AML-193 (cell line): Measurements from ENCODE around the gene GRM2.

Experiments
- DNase-seq, 2 experiments: peaks; one replicate each; lab custom pipeline; 2025; lab: John Stamatoyannopoulos, UW

GRM2 gene

GRCh38 chr3:51706788-51707731 is at the start of gene GRM2:
GRM2 (plus strand) TSS chr3:51707068; CDS start chr3:51708984, 1,916 bp downstream.
- no peak for DNase-seq

GRCh38 chr3:51657234-51657633 is 49.6 kb upstream of the GRM2 start:
- DNase-seq: peak; percentile 76 to 84

- DNase-seq: no peak
Observed at GRCh38 chr3:51659942-51660341, 46.9 kb upstream of the GRM2 start.

- DNase-seq: no peak
Observed at GRCh38 chr3:51662456-51662855, 44.4 kb upstream of the GRM2 start.

- no peak for DNase-seq
Observed at GRCh38 chr3:51668756-51669155, 38.1 kb upstream of the GRM2 start.

GRCh38 chr3:51669241-51670052 is 37.4 kb upstream of the GRM2 start:
- DNase-seq: peak; percentile 89 to 90

- no peak for DNase-seq
Observed at GRCh38 chr3:51670053-51670822, 36.6 kb upstream of the GRM2 start.

- peak; percentile 94 to 98 for DNase-seq
Observed at GRCh38 chr3:51670823-51671733, 35.8 kb upstream of the GRM2 start, which contains the start of gene TEX264. TEX264 (plus strand) TSS chr3:51671252; CDS start chr3:51674305, 3,053 bp downstream.

GRCh38 chr3:51671734-51672475 is 35.0 kb upstream of the GRM2 start:
- DNase-seq: peak; percentile 87 to 90

GRCh38 chr3:51673181-51673801 is 33.6 kb upstream of the GRM2 start:
- no peak for DNase-seq

GRCh38 chr3:51673802-51674654 is 32.8 kb upstream of the GRM2 start:
- DNase-seq: no peak

GRCh38 chr3:51675201-51675611 is 31.7 kb upstream of the GRM2 start:
- no peak for DNase-seq

- no peak for DNase-seq
Observed at GRCh38 chr3:51676102-51676640, 30.7 kb upstream of the GRM2 start.

- no peak for DNase-seq
Observed at GRCh38 chr3:51677358-51677757, 29.5 kb upstream of the GRM2 start.

GRCh38 chr3:51678186-51678585 is 28.7 kb upstream of the GRM2 start:
- no peak for DNase-seq

- DNase-seq: no peak
Observed at GRCh38 chr3:51678641-51679040, 28.2 kb upstream of the GRM2 start.

- DNase-seq: no peak
Observed at GRCh38 chr3:51679318-51679717, 27.6 kb upstream of the GRM2 start.

GRCh38 chr3:51679777-51680176 is 27.1 kb upstream of the GRM2 start:
- no peak for DNase-seq
